ENCODE results near the gene TMEM154. TPM values are rescaled to one million over a fixed set of nuclear protein-coding genes. Genes with fewer than 3 reads are reported as not detected.
A peak's percentile ranks its signal among the peaks of the same experiment; 100 is the strongest.

TMEM154 gene
- total RNA-seq, 1 donor from 2014 or later = under 0.01 TPM

DNA sequence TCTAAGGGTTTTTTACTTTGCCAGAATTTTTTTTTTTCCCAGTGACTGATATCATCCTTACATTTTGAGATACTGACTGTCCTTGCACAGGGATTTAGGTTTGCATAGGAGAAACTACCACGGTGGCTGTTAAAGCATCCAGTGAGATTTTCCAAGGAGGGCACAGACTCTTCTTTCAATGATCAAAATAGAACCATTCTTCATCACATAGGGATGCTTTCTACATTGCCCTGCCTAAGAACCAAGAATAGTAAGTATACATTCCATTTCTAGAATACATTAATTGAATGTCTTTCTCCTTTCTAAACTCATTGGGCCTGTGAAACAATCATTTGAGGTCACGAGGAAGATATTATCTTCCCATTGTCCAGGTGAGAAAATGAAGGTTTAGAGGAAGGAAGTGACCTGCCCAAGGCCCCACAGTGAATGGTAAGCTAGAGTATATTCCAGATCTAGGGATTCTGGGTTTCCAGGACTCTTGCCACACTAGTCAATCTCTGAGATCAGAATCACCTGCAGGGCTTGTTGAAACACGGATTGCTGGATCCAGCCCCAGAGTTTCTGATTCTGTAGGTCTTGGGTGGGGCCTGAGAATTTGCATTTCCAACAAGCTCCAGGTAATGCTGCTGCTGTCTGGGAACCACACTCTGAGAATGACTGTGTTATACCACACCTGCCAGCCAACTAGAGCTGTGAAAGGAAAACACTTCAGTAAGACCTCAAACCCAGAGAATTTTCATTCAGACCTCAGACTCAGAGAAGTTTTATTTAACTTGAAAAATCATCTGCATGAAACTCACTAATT is 17.7 kb upstream of the TMEM154 start:
- FAIRE-seq = no peak
- DNase-seq (ENCODE audit: low spot score in 2 of 2) = no peak

DNA sequence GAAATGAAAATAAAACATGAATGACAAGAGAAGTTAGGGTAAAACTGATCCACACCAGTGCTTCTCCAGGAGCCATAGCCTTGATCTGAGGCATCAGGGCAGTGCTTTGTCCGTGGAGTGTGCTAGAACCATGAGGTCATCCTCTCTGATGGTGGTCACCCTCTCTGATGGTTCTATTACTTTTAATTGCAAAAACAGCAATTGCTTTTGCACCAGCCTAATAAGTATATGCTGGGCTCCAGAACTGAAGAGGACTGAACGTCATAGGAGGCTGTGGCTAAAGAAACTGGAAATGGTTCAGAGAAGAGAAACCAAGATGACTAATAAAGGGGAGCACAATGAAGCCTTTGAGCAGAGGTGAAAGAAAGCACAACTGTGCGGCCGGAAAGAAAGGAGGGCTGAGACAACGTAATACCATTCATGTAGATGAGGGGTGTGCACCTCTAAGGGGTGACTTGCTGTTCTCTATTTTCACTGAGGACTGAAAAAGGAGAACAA is 17.0 kb upstream of the TMEM154 start:
- DNase-seq (ENCODE audit: low spot score in 2 of 2) (peak; percentile 10 to 35), FAIRE-seq (no peak)

DNA sequence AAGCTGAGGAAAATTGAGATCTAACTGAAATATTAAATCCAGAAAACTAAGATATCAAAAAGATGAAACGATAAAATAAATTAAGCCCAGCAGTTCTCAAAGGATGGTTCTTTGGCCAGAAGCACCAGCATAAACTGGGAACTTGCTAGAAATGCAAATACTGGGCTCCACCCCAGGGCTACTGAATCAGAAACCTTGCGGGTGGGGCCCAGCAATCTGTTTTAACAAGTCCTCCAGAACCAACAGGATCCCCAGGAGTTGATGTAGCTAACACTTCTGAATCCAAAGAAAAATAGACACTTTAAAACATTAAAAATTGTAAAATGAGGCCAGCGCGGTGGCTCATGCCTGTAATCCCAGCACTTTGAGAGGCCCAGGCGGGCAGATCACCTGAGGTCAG is 14.1 kb upstream of the TMEM154 start:
- no peak for FAIRE-seq
- no peak for DNase-seq (ENCODE audit: low spot score in 2 of 2)

DNA sequence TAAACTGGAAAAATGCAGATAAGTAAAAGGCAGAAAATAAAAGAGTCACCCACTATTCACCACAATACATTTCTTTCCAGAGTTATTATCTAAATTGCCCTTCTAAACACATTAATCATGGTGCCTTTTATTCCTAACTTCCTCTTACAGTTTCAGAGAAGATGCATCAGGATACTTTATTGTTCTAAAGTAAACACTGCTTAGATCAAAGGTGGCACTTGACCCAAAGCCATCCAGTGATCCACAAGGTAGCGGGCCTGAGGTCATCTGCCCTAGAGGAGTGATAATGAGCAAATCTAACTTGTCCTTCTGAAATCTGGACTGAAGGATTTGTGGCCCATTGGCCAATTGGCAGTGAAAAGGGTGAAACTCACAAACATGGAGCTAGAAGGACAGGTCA is 12.0 kb upstream of the TMEM154 start:
- FAIRE-seq (no peak), DNase-seq (ENCODE audit: low spot score in 2 of 2) (no peak)

DNA sequence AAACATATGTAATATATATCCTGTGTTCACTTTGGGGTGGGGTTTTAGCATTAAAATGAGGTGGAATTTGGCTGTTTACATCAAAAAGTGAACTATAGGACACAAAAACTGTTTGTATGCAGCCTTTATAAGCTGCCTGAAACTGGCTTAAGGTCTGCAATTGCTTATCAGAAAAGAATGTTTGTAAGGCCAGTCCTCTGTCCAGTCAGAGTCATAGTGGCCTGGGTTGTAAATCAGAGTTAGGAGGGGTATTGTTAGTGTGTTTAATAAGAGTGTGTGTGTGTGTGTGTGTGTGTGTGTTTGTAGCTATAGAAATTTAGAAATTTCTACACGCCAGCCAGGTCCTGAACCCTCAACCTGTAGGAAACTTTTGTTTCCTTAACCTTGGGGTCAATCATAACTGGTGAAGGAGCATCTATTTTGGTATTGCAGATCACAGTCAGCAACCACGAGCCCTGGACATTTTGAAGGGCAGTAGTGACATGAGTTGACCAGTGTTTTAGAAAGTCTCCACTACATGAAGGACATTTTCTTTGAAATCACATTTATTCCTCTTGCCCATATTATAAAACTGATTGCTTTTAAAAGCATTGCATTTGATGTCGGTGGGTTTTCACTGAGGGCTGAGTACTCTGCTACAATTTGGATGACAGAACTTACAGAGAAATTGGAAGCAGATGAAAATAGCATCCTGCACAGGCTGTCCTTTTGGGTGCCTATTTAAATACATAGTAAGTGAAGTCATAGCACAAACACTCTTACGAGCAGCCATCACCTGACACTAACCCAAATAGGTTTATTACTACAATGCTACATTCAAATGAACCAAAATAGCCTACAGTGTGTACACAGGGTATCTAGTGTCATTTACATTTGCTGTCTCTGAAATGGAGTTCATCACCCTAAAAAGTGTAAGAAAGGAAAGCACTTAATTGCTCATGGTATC is 11.2 kb upstream of the TMEM154 start:
- no peak for FAIRE-seq
- no peak for DNase-seq (ENCODE audit: low spot score in 2 of 2)

DNA sequence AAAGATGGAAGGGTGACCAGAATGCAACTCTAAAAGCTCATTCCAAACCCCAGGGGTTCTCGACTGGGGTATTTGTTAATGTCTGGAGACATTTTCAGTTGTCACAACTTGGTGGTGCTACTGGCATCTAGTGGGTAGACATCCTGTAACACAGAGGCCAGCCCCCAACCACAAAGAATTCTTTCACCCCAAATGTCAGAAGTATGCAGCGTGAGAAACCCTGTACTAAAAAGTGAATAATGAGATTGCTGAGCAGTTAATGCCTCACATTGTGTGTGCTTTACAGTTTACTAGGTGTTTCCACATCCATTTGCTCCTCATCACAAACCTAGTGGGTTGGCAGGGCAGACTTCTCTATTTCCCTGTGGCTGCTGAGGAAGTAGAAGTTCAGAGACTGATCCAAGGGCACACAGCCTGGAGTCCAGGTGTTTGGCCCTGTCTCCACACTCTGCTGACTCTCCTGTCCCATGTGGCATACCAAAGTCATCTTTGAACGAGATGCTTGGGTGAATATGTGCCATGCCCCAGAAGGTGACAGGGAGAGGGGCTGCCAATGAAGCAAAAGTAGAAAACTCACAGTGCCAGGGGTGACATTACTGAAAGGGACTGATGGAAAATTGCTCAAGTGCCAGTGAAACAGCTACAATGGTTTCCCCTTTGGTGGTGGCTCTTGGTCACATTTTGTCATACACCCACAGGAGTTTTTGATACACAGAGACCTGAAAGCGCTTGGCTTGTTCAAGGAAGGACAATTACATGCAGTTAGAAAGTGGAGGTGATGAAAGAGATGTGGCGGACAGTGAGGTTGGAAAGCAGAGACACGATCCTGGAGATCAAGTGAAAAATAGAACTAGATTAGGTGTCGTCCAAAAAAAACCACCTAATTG is 10.1 kb upstream of the TMEM154 start:
- no peak for DNase-seq (ENCODE audit: low spot score in 2 of 2)
- no peak for FAIRE-seq

DNA sequence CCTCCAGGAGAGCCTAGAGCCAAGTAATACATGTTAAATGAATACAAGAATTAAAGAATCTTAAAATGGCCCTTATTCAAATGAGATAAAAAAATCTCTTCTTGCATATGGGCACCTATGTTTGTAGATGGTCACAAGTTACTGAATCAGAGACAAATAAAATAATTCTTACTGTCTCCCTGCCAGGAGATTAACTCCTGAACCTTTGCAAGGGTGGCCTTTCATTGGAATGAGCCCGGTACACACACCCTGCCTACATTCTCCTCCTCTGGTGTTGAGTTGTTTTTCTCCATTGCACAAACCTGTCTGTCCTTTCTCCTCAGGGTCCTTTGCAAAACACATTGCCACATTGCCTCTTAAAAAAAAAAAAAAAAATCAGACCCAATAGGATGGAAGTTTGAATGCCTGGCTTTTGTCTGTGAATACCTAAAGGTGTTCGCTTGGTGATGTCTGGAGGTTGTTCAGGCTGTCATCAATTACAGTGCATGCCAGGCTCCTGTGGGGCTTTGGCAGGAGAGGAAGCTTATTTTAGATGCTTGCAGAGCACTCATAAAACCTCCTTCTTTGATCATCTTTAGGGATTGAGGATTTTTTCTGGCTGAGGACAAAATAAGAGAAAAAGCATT is 8.3 kb upstream of the TMEM154 start:
- DNase-seq (ENCODE audit: low spot score in 2 of 2) = no peak
- FAIRE-seq = no peak

DNA sequence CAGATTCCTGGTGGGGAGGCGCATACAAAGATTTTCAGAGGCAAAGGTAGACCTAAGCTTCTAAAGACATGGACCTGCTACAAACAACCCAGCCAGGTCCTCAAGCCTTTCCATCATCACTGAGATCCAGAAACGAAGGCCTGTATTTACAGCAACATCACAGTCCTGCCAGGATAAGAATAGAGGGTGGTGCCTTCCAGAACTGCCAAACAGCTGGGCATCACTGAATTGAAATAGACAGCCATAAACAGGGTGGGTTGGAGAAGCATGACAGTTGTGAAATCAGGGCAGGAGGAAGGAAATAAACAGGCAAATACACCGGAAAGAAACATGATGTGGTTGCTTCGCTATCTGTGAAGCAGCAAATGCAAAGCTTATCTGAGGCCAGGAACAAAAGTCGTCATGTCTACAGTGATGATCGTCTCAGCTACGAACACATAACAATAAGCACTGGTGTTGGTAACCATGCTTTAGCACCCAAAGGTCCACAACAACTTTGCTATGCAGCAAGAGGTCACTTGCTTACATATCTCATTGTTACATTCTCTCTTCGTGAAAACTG is 6.7 kb upstream of the TMEM154 start:
- FAIRE-seq = no peak
- DNase-seq (ENCODE audit: low spot score in 2 of 2) = no peak

DNA sequence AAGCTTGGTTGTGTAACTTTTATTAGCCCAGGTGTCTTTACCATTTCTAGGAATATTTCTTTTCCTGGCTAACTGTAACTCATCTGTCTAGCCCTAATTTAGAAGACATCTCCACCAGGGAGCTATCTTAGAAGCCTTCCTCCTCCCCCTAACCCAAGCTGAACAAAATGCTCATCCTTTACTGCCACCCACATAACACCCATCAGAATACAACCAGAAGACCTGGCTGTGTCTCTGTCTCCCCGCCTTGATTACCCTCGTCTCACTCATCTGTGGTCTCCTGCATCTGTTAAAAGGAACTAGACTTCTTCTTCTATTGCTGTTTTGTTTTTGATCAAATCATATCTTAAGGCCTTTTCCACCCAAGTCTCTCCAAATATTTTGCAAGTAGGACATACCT is 4.8 kb upstream of the TMEM154 start:
- DNase-seq (ENCODE audit: low spot score in 2 of 2) = no peak
- FAIRE-seq = no peak

DNA sequence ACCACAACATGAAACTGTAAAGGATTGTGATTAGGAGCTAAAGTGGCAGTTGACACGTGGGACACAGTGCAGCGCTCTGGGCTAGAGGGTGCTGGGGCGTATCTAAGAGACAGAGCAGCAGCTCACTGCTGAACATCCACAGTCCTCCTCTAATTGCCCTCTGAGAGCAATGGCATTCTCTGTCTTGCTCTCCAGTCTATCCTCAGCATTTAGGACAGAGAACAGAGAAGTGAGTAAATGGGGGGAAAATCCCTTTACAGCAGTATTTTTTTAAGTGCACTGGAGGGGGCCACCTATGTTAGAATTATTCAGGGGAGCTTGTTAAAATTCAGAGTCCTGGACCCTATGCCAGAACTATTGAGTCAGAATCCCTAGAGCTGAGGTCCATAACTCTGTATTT is 4.2 kb upstream of the TMEM154 start:
- DNase-seq (ENCODE audit: low spot score in 2 of 2) = no peak
- no peak for FAIRE-seq

DNA sequence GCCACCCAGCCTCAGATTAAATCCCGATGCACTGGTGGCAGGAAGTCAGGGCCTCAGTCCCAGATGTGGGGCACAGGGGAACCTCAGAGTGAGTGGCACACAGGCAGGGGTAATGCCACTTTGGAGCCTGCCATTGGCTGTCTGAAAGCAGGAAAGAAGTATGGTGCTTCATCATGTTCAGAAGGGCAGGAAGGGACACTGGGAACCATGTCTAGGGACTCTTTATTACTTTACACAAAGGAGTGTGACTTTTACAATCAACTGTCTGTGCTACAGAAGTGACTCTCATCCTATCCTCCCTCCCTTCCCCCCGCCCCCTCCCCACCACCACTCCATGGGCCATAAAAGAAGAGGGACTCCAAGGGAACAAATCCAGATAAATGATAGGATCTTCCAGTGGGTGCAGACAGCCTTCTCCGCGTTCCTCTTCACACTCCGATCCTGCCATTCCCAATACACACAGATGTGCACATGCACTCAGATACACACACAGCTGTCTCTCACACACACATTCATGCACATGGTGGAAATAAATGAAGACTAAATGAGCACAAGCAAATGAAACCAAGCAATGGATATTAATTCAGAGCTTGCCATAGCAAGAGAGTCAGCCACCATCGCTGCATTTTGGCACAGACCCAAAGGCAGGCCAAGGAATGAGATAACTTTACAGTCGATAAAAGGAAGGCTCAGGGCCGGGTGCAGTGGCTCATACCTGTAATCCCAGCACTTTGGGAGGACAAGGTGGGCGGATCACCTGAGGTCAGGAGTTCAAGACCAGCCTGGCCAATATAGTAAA is 2.5 kb upstream of the TMEM154 start:
- FAIRE-seq (no peak), DNase-seq (ENCODE audit: low spot score in 2 of 2) (no peak)

DNA sequence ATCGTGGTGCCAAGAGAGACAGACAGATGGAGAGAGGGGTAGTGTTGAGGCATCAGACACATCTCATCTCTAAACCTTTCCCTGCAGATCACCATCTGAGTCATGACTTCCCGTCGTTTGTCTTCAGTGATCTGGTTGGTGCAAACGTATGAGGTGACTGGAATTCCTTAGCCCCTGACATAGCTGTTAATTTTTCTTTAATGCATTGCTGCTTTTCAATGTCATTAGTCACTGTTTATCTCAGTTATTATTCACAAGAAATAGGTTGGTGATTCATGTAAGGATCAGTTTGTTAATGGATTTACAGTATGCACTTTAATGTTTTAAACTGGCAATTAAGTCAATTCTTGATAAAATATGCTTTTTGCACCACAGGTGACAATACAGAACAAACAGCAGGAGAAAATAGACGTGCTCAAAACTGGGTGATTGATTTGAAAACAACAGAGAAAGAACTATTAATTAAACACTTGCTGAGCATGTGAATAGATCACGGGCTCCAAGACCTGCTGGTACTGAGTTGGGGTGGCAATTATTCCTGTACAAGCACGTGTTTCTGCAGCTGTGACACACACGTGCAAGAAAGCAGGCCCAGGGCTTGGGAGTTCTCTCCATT is 1.3 kb upstream of the TMEM154 start:
- FAIRE-seq = no peak
- DNase-seq (ENCODE audit: low spot score in 2 of 2) = no peak

DNA sequence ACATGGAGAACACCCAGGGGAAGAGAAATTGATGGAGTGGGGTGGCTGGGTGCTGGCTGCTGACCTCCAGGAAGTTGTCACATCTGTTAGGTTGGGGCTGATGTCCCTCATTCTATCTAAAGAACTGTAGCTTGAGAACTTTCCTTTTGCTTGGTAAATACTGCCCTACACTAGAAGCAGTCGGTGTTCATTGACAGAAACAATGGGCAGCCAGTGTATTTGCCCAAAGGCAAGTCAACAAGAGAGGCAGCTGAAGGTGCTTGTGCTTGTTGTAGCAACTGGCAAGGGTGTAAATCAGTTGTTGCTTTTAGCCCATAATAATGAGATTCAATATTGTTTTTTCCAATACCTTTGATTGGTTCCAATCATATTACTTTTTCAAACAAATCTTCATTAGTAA is 956 bp downstream of the TMEM154 start:
- FAIRE-seq (no peak), DNase-seq (ENCODE audit: low spot score in 2 of 2) (no peak)

DNA sequence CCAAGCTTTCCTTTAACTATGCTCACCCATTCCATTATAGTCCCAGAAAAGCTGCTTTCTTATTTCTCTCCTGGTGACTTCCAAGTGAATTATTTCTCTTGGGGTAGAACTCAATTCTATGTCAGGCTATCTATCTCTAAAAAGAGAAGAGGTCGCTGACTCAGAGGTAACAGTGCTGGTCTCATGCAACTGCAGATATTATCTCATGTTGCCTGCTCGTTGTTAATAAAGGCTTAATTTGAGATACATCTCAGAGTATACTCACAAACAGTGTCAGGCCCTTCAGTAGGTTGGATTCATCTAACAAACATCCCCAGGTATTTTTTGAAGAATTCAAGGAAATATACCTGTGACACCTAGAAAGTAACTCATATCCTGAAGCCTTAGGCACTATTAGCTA is 2.7 kb downstream of the TMEM154 start:
- no peak for FAIRE-seq
- no peak for DNase-seq (ENCODE audit: low spot score in 2 of 2)

DNA sequence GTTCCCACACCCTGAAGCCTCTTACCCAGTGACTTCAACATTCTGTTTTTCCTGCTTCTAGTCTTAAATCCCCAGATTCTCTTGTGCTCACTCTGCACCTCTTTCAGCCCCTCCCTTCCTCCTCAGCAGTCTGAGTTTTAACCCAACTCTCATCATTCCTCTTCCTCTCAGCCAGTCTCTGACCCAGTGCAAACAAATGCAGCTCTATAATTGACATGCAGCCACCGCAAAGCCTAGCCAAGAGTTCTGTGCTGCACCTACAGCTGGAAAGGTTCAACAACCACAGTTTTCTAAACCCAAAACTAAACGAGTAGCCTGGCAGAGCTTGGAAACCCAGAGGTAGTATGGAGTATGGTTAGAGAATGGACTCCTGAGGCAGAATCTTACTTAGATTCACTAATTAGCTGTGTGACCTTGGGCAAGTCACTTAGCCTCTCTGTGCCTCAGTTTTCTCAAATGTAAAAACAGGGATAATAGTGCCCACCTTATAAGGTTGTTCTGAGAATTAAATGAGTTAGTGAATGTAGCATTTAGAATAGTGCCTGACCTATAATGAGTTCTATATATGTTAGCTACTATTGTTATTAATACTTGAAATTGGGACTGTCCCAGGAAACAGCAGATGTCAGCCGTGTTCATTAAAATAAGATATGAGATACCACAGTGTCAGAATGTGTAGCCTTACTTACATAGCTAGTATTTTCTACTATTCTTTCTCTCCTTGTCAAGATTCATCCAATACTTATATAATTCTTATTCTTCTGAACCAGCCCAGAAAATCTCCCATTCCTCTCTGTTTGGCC is 3.5 kb downstream of the TMEM154 start:
- FAIRE-seq (no peak), DNase-seq (ENCODE audit: low spot score in 2 of 2) (no peak)

DNA sequence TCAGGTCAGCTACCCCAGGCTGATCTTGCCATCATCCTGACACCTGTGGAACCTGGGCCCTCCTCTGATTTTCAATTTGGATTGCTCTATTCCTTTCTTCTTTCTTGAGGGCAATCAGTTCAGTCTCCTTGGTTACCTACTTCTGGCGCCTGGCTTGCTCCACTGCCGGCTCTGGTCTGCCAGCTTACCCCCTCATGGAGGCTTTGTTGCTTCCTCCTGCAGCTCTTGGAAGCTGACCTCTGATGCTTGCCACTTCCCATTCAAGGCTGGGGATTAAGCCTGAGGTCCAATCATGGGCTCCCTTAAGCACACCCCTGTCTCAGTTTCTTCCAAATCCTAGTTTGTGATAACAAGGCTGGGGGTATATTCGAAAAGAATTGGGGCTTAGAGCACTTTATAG is 5.4 kb downstream of the TMEM154 start:
- DNase-seq (ENCODE audit: low spot score in 2 of 2) (no peak), FAIRE-seq (no peak)

DNA sequence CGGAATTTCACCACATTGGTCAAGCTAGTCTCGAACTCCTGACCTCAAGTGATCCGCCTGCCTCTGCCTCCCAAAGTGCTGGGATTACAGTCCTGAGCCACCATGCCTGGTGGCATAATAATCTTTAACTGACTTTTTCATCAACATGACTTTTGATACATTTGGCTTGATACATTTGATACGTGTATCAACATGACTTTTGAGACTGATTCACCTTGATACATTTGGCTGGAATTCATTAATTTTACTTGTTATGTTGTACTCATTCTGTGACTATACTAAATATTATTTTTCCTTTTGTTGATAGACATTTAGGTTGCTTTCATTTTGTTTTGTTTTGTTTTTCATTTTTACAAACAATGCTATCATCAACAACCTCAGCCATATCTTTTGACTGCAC is 6.3 kb downstream of the TMEM154 start:
- DNase-seq (ENCODE audit: low spot score in 2 of 2) = no peak
- no peak for FAIRE-seq

Data from frontal cortex (tissue), 4 donors.